HEK293T (cell line): ENCODE data around the gene HTR3D.

Experiments used
- BHLHE40 ChIP-seq: fragments of 450-650 bp; IDR thresholded peaks from 2 replicates; pipeline ENCODE4 v1.6.1; 2016; ENCODE audit warnings: mild to moderate bottlenecking, moderate library complexity, borderline replicate concordance
- CTBP1 ChIP-seq: fragments of 450-650 bp; IDR thresholded peaks from 2 replicates; pipeline ENCODE4 v1.6.1; 2016; ENCODE audit warnings: borderline replicate concordance
- FOXA1 ChIP-seq: fragments of 450-650 bp; IDR thresholded peaks from 2 replicates; pipeline ENCODE4 v1.6.1; 2016; ENCODE audit warnings: mild to moderate bottlenecking
- FOXM1 ChIP-seq: fragments of 450-650 bp; IDR thresholded peaks from 2 replicates; pipeline ENCODE4 v1.6.1; 2017; ENCODE audit warnings: mild to moderate bottlenecking, borderline replicate concordance
- NFRKB ChIP-seq: fragments of 450-650 bp; IDR thresholded peaks from 2 replicates; pipeline ENCODE4 v1.6.1; 2016; ENCODE audit warnings: mild to moderate bottlenecking, moderate library complexity
- SUZ12 ChIP-seq: fragments of 450-650 bp; IDR thresholded peaks from 2 replicates; pipeline ENCODE4 v1.6.1; 2016; ENCODE audit warnings: mild to moderate bottlenecking

- no peak for TF ChIP-seq CTBP1
- TF ChIP-seq FOXM1: no peak
- no peak for TF ChIP-seq SUZ12
- no peak for TF ChIP-seq FOXA1
- no peak for TF ChIP-seq NFRKB
- TF ChIP-seq BHLHE40: no peak
Measured at GRCh38 chr3:183981990-183982644, 49.4 kb upstream of the HTR3D start.
